OCI-LY1 (cell line): ENCODE results near the gene SDK1.

Source experiments
- H2AFZ ChIP-seq: fragments of 200-600 bp; sonication (generic), shearing (Covaris generic); 2 replicates; pipeline ENCODE4 v1.6.0; 2014; ENCODE audit warnings: antibody characterized with exemption, mild to moderate bottlenecking, low read length
- H3F3A ChIP-seq: fragments of 200-600 bp; sonication (generic), shearing (Covaris generic); 2 replicates; pipeline ENCODE4 v1.6.0; 2014; ENCODE audit warnings: mild to moderate bottlenecking, antibody characterized with exemption, low read length, moderate library complexity; ENCODE audit not compliant: insufficient read depth
- H3K27ac ChIP-seq: fragments of 200-600 bp; sonication (generic); 2 replicates; pipeline ENCODE4 v1.5.1; 2014; ENCODE audit warnings: low read length, mixed run types, mild to moderate bottlenecking, low read depth; ENCODE audit not compliant: poor library complexity, severe bottlenecking
- H3K27me3 ChIP-seq: fragments of 200-600 bp; sonication (generic); 2 replicates; pipeline ENCODE4 v1.6.0; 2014; ENCODE audit warnings: antibody characterized with exemption, mild to moderate bottlenecking, low read length, moderate library complexity; ENCODE audit not compliant: insufficient read depth
- H3K36me3 ChIP-seq: fragments of 200-600 bp; sonication (generic); 2 replicates; pipeline ENCODE4 v1.6.1; 2014; ENCODE audit warnings: mild to moderate bottlenecking, antibody characterized with exemption, low read length, moderate library complexity, mixed read lengths; ENCODE audit not compliant: insufficient read depth
- H3K4me1 ChIP-seq: fragments of 200-600 bp; sonication (generic); 2 replicates; pipeline ENCODE4 v1.5.1; 2014; ENCODE audit warnings: mild to moderate bottlenecking, low read length, moderate library complexity; ENCODE audit not compliant: insufficient read depth, severe bottlenecking
- H3K4me2 ChIP-seq: fragments of 200-600 bp; sonication (generic), shearing (Covaris generic); 2 replicates; pipeline ENCODE4 v1.6.1; 2014; ENCODE audit warnings: low read length
- H3K4me3 ChIP-seq: fragments of 200-600 bp; sonication (generic); 2 replicates; pipeline ENCODE4 v1.5.1; 2014; ENCODE audit warnings: low read length, low read depth, mild to moderate bottlenecking, mixed read lengths; ENCODE audit not compliant: poor library complexity, severe bottlenecking
- H3K79me2 ChIP-seq: fragments of 200-600 bp; shearing (Covaris generic); 2 replicates; pipeline ENCODE4 v1.6.1; 2016; ENCODE audit warnings: mixed run types, low read length, mixed read lengths; ENCODE audit not compliant: insufficient read depth
- H3K9ac ChIP-seq: fragments of 200-600 bp; sonication (generic), shearing (Covaris generic); 2 replicates; pipeline ENCODE4 v1.6.1; 2014; ENCODE audit warnings: mild to moderate bottlenecking, low read length, mixed read lengths
- H3K9me2 ChIP-seq: fragments of 200-600 bp; sonication (generic), shearing (Covaris generic); 2 replicates; pipeline ENCODE4 v1.6.1; 2014; ENCODE audit warnings: low read depth, mild to moderate bottlenecking, low read length, mixed read lengths
- H3K9me3 ChIP-seq: fragments of 200-600 bp; shearing (Covaris generic); 2 replicates; pipeline ENCODE4 v1.6.1; 2014; ENCODE audit warnings: low read length, mixed read lengths
- H4K20me1 ChIP-seq: fragments of 200-600 bp; sonication (generic), shearing (Covaris generic); 2 replicates; pipeline ENCODE4 v1.6.0; 2016; ENCODE audit warnings: mild to moderate bottlenecking, low read length; ENCODE audit not compliant: insufficient read depth
- EZH2 ChIP-seq: fragments of 200-600 bp; sonication (generic), shearing (Covaris generic); IDR thresholded peaks from 2 replicates; pipeline ENCODE4 v1.8.0; 2017; ENCODE audit warnings: borderline replicate concordance, mixed run types, mild to moderate bottlenecking, antibody characterized with exemption, low read length, moderate library complexity, mixed read lengths
- TF ChIP-seq, protein P1 (sequence below): fragments of 200-600 bp; sonication (generic), shearing (Covaris generic); IDR thresholded peaks from 2 replicates; pipeline ENCODE4 v1.5.1; 2017; ENCODE audit warnings: mild to moderate bottlenecking, antibody characterized with exemption, low read length, moderate library complexity, mixed read lengths

SDK1 gene

DNA sequence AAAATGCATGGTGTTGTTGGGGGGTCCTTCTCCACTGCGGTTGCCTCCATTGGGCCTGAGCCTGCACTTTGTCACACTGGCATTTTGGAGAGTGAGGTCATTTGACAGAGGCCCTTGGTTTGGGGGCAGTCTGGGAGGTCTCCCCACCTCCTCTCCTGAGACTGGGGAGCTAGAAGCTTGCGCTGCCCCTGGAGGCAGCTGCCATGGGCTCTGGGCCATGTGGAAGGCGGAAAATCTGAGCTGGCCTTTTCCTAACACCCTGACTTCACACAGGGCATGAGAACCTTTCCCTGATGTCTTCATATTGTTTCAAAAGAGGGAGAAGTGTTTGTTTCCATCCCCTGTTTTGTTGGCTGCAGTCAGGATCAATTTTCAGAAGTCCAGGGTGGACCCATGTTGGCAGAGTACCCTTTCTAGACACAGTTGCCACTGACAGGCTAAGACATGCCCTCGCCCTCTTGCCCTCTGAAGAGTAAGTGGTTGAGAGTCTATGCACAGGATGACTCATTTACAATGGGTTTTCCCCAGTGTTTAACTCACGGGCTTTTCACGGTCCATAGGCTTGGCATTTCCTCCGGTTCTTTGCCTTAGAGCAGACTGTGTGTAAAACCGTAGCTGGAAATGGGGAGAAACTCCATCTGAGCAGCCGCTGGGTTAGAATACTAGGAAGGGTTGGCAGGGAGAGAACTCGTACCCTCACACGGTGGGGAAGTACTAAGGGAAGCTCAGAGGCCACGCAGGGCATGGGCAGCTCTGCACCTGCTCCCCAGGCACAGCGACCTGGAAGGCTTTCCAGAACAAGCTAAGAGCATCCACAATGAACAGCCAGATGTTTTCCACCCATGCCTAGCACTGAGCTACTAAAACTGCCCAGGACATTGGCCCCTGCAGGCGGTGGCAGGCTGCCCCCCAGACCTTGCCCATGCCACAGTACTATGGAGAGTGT is 655.0 kb downstream of the SDK1 start:
- Histone ChIP-seq H3K36me3 (peaks cover 9% of the 10 kb centered on the region; the same call in 1 of the 2 replicates), H3K9me2 (no peaks in the 10 kb centered on the region), H3K4me3 (no peak overlapping the region), H3F3A (no peaks in the 10 kb centered on the region), H4K20me1 (no peaks in the 10 kb centered on the region), H3K4me2 (no peak overlapping the region), H3K27me3 (no peaks in the 10 kb centered on the region), H2AFZ (no peak overlapping the region), H3K4me1 (no peaks in the 10 kb centered on the region), H3K79me2 (no peaks in the 10 kb centered on the region), H3K27ac (no peak overlapping the region), H3K9me3 (no peaks in the 10 kb centered on the region), H3K9ac (no peak overlapping the region)
- TF ChIP-seq, protein P1, sequence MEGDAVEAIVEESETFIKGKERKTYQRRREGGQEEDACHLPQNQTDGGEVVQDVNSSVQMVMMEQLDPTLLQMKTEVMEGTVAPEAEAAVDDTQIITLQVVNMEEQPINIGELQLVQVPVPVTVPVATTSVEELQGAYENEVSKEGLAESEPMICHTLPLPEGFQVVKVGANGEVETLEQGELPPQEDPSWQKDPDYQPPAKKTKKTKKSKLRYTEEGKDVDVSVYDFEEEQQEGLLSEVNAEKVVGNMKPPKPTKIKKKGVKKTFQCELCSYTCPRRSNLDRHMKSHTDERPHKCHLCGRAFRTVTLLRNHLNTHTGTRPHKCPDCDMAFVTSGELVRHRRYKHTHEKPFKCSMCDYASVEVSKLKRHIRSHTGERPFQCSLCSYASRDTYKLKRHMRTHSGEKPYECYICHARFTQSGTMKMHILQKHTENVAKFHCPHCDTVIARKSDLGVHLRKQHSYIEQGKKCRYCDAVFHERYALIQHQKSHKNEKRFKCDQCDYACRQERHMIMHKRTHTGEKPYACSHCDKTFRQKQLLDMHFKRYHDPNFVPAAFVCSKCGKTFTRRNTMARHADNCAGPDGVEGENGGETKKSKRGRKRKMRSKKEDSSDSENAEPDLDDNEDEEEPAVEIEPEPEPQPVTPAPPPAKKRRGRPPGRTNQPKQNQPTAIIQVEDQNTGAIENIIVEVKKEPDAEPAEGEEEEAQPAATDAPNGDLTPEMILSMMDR: no peak
- no peak for TF ChIP-seq EZH2

GRCh38 chr7:3956949-3957348 is 655.9 kb downstream of the SDK1 start:
- Histone ChIP-seq H3K79me2 (no peaks in the 10 kb centered on the region), H3K4me2 (no peak overlapping the region), H3K27me3 (no peaks in the 10 kb centered on the region), H3K36me3 (0 out of 2 replicates have a peak, but pooled peaks cover 2% of the 10 kb centered on the region), H3K4me3 (no peak overlapping the region), H4K20me1 (no peaks in the 10 kb centered on the region), H3K9me3 (no peaks in the 10 kb centered on the region), H3K9me2 (no peaks in the 10 kb centered on the region), H3K27ac (no peak overlapping the region), H2AFZ (no peak overlapping the region), H3K9ac (no peak overlapping the region), H3F3A (no peaks in the 10 kb centered on the region), H3K4me1 (no peaks in the 10 kb centered on the region)
- no peak for TF ChIP-seq EZH2
- TF ChIP-seq, protein P1: no peak

DNA sequence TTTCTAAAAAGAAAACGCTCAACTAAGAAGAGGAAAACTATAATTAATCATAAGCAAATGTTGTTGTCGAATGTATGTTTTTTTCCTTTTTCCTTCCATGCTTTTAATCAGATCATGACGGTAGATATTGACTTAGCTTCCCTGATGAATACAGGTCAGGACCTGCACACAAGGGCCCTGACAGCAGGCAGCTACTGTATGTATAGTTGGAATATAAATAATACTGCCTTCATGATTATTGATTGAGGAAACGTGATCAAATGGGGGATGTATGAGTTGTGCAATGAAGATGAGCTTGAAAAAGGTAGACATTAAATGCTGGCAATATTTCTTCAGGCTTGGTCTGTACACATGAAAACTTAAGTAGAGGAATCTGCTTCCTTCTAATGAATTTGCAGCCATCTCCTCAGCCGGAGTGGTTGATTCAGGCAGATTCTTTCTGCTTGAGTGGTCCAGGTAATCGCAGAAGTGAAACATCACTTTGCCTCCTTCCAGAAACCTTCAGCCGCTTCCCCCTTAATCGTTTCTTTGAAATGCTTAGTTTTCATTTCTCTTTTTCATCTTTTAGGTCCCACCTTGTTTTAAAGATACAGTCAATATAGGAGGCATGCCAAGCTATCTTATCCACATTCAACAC is 656.5 kb downstream of the SDK1 start:
- Histone ChIP-seq H2AFZ (no peak overlapping the region), H3K36me3 (0 out of 2 replicates have a peak, but pooled peaks cover 4% of the 10 kb centered on the region), H3K4me3 (no peak overlapping the region), H3K4me1 (no peaks in the 10 kb centered on the region), H3K27ac (no peak overlapping the region), H3K4me2 (no peak overlapping the region), H3K9me2 (no peaks in the 10 kb centered on the region), H3K27me3 (no peaks in the 10 kb centered on the region), H3F3A (no peaks in the 10 kb centered on the region), H3K9ac (no peak overlapping the region), H3K9me3 (no peaks in the 10 kb centered on the region), H4K20me1 (no peaks in the 10 kb centered on the region), H3K79me2 (no peaks in the 10 kb centered on the region)
- TF ChIP-seq, protein P1: no peak
- TF ChIP-seq EZH2: no peak
